ENCODE results near the gene ALDH1A3. TPM values are rescaled to one million over a fixed set of nuclear protein-coding genes. Genes with fewer than 3 reads are reported as not detected.

ALDH1A3 gene
- total RNA-seq, 1 experiment from 2014 or later: 215 TPM

DNA sequence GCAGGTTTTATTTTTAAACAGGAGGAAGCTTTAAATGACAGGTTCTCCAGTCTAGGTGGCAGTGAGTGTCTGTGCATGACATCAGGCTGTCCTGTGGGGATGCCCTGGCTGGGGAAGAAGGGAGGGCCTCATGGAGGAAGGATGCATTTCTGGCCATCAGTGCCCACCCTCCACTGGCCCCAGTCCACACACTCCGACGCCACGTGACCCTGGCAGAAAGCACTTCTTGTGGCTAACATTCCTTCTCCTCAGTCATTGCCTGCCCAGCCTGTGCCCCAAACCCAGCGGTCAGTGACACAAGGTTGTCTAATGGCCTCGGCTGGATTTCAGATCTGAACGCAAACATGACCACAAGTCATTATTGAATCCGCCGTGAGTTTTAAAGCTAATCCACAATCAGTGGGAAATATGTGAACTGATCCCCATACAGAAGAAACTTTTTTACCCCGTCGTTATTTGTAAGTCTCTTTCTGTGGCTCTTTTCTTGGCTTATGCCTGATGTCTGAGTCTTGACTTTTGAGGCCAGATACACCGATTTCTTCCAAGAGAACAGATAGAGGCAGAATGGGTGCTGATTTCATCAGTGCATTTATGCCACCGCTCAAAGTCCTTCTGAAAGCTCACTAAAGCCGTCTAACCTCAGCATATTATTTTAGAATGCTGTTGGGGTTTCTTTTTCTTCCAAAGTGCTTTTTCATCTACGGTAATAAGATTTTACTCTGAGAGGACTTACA is 22.2 kb downstream of the ALDH1A3 start:
- DNase-seq (ENCODE audit: low read depth): peak; percentile 65

DNA sequence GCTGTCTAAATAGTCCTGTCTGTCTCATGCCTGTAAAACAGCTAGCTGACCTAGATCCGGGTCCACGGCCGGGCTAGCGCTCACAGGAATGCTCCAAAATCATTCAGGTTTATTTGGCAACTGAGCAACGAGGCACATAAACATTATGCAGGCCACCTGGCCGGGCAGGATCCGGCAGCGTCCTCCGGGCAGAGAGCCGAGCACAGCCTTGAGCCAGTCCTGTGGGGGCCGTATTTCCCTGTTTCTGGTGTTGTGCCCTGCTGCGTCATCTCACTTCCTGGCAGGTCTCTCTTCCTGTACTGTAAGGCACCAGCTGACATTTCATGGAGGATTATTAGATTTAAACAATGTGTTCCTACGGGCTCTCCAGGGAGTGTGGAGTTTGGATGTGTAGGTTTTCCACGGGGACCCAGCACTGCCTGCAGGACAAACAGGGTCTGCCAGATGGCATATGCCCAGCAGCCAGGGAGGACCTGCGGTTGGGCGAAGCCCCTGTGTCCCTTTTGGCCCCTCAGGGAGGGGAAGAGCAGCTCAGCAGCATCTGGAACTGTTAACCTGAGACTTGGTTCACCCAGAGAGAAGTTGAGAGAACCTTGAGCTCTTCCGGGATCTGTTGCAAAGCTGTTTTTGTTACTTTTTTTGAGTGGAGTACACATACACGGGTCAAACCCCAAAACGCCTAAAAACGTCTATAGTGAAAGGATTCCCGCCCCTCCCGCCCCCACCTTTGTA is 23.0 kb downstream of the ALDH1A3 start:
- DNase-seq (ENCODE audit: low read depth): peak; percentile 83

DNA sequence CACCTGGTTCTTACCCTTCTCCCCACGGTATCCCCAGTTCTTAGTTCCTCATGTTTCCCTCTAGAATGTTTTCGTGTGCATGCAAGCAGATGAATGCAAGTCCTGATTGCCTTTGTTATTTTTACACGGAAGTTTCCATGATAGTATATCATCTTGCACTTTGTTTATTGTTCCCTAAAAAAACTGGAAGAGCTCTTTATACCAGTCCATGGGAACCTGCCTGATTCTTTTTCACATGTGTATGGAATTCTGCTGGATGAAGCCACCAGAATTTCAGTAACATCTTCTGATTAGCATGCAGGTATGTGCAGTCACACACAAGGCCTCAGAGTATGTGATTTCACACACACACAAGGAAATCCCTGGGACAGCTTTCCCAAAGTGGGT is 23.5 kb downstream of the ALDH1A3 start:
- DNase-seq (ENCODE audit: low read depth): no peak

DNA sequence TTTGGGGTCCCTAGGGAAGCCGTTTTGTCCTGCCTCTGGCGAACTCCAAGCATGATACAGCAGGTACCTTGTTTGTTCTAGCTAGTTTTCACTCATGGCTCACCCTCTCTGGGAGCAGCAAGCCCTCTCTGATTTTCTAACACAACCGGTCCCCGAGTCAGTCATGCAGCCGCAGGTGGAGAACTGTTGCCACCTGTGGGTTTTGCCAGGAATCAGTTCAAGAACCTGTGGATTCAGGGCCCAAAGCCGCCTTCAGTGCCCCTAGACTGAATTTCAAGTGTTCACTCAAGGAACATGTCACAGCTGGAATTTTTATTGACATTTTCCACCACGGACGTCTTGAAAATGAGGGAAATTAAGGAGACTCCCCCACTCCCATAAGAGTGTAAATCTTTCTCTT is 26.2 kb downstream of the ALDH1A3 start:
- DNase-seq (ENCODE audit: low read depth): no peak

DNA sequence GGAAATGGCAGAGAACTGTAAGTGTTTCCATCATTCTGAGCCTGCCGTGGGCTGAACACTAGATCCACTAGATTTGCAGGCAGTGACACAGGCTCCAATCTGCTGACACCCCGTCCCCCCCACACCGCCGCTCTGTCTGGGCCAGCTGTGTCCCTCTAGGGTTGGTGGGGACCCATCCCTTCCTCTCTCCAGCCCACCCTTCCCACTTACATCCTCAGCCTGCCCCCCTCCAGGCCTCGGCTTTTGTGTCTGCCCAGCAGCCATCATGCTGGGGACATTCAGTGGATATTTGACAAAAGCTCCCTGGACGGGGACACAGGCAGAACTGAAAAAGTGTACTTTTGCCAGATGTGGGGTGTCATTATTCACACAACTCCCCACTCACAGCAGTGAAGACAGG is 28.8 kb downstream of the ALDH1A3 start:
- DNase-seq (ENCODE audit: low read depth): no peak

- no peak for DNase-seq (ENCODE audit: low read depth)
These were observed 29.9 kb downstream of the ALDH1A3 start for GRCh38 chr15:100909565-100909964.

DNA sequence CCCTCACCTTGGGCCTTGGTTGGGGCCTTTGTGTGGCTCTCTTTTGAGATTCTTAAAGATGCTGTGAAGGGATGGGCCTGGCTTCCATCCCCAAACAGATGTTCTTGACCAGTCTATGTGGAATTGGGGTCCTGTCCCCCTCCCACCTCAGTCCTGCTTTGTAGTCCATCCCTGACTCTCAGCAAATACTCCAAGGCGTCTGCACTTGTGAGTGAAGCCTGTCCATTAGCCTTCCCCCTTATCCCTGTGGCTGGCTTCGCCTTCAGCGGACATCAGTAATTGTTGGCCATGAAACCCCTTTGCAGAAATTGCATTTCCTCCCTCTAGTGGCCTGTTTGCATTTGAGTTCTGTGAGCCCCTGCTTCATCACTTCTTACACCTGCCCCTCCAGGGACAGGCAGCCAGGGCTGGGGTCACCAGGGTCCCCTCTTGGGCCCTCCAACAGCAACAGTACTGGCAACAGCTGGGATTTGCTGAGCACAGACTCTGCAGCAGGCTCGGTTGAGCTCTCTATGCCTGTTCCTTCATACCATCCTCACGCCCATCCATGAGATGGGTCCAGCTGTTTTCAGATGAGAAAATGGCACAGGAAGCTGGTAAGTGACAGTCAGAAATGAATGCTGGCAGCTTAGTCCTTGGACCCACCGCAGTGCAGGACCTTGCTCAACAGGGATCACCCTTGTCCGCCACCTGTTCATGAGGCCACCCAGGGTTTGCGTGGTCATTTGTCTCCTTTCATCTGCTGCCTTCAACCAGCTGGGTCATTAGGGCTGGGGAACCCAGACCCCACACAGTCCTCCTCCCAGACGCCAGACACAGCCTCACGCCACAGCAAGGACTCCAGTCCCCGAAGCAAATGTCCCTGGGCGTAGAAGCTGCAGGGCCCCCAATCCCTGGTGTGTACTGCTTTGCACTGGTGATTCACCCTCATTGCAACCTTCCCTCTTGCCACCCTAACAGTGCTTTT is 30.6 kb downstream of the ALDH1A3 start:
- DNase-seq (ENCODE audit: low read depth): no peak

GRCh38 chr15:100911086-100911485 is 31.5 kb downstream of the ALDH1A3 start:
- DNase-seq (ENCODE audit: low read depth): no peak

DNA sequence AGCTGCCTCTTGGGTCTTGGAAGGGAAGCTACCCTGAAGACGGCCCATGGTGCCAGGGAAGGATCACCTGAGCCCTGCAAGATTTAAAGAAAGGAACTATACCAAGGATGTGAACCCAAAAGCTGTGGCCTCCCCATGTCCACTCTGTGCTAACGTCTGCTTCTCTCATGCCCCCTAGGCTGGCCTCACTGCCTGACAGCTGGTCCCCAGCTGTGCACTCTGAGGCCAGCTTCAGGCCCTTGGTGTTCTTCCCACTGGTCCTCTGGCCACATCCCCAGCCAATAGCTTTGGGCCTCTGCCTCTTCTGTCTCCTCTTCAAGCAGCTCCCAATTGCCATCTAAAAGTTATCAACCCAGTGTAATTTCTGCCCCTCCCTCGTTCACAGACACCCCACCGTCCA is 34.3 kb downstream of the ALDH1A3 start:
- no peak for DNase-seq (ENCODE audit: low read depth)

GRCh38 chr15:100914876-100915275 is 35.2 kb downstream of the ALDH1A3 start:
- no peak for DNase-seq (ENCODE audit: low read depth)

GRCh38 chr15:100918034-100918689 is 38.5 kb downstream of the ALDH1A3 start:
- DNase-seq (ENCODE audit: low read depth): peak; percentile 79

DNA sequence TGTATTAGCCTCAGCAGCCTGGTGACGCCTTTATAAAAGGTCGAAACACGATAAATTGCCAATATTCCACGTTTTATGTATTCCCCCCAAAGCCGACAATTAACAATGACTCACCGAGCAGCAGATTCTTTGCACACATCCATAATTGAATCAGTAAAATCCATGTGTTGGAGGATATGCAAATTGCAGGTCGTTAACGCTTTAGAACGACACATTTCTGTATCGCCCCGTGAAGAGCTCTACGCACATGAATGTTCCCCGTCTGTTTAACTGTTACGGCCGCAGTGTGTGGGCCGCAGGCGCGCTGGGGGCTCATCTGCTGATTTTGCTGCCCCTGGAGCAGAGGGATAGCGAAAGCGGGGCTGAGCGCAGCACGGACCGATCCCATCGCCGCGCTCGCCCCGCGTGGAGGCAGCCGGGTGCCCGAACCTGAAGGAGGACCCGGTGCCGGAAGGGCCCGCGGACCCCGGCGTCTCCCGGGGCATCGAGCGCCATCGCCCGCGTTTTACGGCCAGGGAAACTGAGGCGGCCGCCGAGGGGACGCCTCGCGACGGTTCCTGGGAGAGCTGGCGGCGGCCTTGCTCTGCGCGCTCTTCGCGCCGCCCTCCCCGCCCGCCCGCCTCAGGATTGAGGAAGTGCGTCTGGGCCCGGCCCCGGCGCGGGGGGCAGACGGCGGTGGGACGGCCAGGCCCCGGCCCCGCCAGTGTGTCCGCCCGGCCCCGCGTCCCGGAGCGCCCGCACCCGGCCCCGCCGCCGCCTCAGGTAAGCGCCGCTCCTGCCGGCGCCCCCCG is 39.3 kb downstream of the ALDH1A3 start, which contains the start of gene LRRK1:
Gene LRRK1 (plus strand): TSS at position 668 of the 791 bp plus-strand sequence. CDS start 5,276 bp downstream, outside the sequence.
- peak; percentile 50 for DNase-seq (ENCODE audit: low read depth)

GRCh38 chr15:100919481-100920405 is 40.1 kb downstream of the ALDH1A3 start:
- peak; percentile 42 for DNase-seq (ENCODE audit: low read depth)

DNA sequence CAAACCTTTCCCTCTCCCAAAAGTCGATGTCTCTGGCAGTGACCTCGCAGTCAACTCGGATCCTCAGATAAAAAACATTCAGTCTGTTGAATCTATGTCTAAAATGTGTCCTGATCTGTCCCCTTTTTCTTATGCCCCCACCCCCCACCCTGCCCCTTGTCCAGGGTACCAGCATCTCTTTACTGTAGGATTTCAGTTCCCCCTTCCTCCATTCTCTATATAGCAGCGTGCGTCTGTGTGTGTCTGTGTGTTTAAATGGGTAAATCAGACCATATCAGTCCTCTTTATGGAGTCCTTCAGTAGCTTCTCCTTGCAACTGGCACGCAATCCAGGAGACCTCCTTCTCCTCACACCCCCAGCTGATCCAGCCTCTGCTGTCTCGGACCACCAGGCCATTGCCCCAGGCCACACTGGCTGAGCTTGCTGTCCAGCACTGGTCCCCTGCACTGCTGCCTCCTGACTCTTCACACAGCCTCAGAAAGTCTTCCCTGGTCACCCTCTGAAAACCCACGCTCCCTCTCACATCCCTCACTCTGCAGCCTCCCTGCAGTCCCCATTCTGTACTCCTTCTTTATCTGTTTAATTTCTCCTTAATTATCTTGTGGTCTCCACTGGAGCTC is 41.0 kb downstream of the ALDH1A3 start:
- no peak for DNase-seq (ENCODE audit: low read depth)

- no peak for DNase-seq (ENCODE audit: low read depth)
These were observed 42.8 kb downstream of the ALDH1A3 start for GRCh38 chr15:100922192-100923040.

DNA sequence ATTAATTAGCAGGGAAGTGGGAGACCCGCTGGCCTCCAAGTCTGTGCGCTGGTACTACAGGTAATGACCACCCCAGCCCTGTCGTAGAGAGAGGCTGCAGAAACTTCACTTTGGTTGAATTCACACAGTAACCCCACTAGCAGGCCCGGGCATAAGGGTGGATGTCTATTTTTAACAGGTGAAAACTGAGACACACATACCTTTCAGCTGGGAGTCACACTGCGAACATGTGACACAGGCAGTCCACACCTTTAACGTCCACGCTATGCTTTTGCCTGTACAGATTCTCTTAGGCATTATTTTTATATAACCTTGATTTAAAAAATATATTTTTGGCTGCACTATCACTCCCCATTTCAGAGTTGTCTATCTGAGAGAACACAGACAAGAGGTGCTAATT is 43.4 kb downstream of the ALDH1A3 start:
- no peak for DNase-seq (ENCODE audit: low read depth)

DNA sequence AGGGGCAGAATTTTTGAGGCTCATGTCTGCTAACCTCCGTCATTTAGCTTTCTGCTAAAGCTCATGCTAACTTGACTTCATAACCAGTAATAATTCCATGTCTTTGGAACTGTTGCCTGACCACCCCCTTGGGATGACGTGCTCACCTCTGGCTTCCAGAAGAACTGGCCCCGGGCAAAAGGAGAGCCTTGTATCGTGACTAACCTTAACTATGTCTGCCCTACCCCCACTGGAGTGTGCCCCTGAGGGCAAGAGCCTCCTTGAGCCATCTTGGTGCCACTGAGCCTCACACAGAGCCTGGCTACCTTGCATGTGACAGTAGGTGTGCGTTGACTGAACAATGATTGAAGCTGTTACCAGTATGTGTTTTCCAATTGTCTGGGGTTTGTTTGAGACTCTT is 44.3 kb downstream of the ALDH1A3 start:
- no peak for DNase-seq (ENCODE audit: low read depth)

DNA sequence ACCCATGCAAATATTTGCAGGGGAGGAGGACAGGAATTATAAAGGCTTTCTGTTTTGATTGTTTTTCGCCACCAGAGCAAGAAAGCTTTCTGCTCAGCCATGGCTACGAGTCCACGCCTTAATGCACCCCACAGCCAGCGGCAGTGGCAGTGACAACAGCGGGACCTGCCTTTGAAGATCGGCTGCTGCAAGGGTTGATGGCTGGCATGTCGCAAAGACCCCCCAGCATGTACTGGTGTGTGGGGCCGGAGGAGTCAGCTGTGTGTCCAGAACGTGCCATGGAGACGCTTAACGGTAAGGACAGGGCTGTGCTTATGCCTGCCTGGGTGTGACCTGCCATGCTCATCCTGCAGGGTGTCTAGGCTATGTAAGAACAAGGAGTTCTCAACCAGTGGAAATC is 44.8 kb downstream of the ALDH1A3 start:
- no peak for DNase-seq (ENCODE audit: low read depth)
